Astrocyte of the spinal cord (primary cell): ENCODE measurements around the gene CLNK.

Experiments
- DNase-seq: peaks from one replicate; pipeline ENCODE4 v3.0.0; 2011; ENCODE audit warnings: low read depth, low spot score
- H3K4me3 ChIP-seq: 2 replicates; pipeline ENCODE4 v1.5.1; 2011; ENCODE audit warnings: low read depth, mild to moderate bottlenecking, low read length, moderate library complexity
- CTCF ChIP-seq: IDR thresholded peaks from 2 replicates; pipeline ENCODE4 v1.5.1; 2012; ENCODE audit warnings: low read depth, mild to moderate bottlenecking, low read length, inconsistent platforms
- in situ Hi-C: cut with HindIII; loops from 2 replicates; pipeline ENCODE4 v1.10.0; 2017; ENCODE audit warnings: low sequenced_read_pairs

CLNK gene

GRCh38 chr4:10647846-10648245, 36.7 kb downstream of the CLNK start:
- TF ChIP-seq CTCF, result no peak
- no peak for DNase-seq
- in situ Hi-C loops, result no loop called here
- H3K4me3 ChIP-seq, result no peak overlapping the region

- DNase-seq, result no peak
- in situ Hi-C loops, result no loop called here
- H3K4me3 ChIP-seq, result no peak overlapping the region
- TF ChIP-seq CTCF, result no peak
These were observed 40.8 kb downstream of the CLNK start for GRCh38 chr4:10643600-10644425.

- in situ Hi-C loops, result no loop called here
- H3K4me3 ChIP-seq, result no peak overlapping the region
- no peak for TF ChIP-seq CTCF
- peak; percentile 75 for DNase-seq
These were observed 43.9 kb downstream of the CLNK start for GRCh38 chr4:10640561-10641201.

- H3K4me3 ChIP-seq, result no peak overlapping the region
- in situ Hi-C loops, result no loop called here
- TF ChIP-seq CTCF, result no peak
- DNase-seq, result no peak
These were observed 44.9 kb downstream of the CLNK start for GRCh38 chr4:10639664-10640063.

GRCh38 chr4:10639100-10639499, 45.5 kb downstream of the CLNK start:
- no peak overlapping the region for H3K4me3 ChIP-seq
- in situ Hi-C loops, result no loop called here
- DNase-seq, result no peak
- TF ChIP-seq CTCF, result no peak

- H3K4me3 ChIP-seq, result no peak overlapping the region
- no peak for DNase-seq
- in situ Hi-C loops, result no loop called here
- no peak for TF ChIP-seq CTCF
These were observed 49.5 kb downstream of the CLNK start for GRCh38 chr4:10635091-10635490.
